HG02623 (cell line): ENCODE measurements around the gene RAB26.

ENCODE experiments used
- ATAC-seq: cut with Tn5 transposase; IDR thresholded peaks from one replicate; pipeline ENCODE4 v1.9.1; 2021; ENCODE audit warnings: moderate library complexity; ENCODE audit not compliant: unreplicated experiment

RAB26 gene

DNA sequence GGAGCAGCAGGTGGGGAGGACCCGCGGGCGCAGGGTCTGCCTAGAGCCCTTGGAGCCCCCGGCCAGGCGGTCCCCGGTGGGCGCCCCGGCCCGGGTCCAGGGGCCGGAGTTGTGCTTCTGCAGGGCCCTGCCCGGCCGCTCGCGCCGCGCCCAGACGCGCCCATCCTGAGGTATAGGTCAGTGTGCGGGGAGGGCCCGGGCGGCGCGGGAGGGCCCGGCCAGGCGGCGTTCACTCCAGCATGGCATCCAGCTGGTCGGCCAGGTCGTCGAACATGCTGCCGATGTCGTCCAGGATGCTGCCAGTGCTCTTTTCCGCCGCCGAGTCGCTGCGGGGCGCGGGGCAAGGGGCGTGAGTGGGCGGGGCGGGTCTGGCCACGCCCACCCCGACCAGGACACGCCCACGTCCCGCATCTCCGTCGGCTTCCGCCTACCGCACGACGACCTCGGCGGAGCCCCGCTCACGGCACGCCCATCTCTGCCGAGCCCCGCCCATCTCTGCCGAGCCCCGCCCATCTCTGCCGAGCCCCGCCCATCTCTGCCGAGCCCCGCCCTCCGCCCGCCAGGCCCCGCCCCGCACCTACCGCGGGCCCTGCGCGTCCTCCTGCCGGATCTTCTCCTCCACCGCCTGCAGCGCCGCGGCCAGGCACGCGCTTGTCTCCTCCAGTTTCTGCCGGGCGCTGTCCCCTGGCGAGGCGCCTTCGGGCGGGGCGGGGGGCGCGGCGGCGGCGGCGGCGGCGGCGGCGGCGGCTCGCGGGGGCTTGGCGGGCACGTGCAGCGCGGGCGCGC lies 30.1 kb downstream of the RAB26 start:
- ATAC-seq: no peak

DNA sequence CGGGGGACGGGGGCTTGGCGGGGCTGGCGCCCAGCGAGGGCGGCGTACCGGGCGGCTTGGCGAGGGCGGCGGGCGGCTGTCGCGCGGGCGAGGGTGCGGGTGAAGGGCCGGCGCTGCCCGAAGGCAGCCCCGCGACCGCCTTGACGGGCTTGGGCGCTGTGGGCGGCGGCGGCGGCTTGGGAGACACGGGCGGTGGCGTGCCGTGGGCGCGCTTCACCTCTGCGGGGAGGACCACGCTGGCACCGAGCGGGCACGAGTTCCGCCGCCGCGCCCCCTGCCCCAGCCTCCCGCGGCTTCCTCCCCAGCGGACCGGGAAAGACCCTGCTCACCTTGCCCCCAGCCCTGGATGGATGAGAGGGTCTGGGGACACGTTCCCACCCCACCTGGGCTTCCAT lies 30.7 kb downstream of the RAB26 start:
- ATAC-seq: no peak

DNA sequence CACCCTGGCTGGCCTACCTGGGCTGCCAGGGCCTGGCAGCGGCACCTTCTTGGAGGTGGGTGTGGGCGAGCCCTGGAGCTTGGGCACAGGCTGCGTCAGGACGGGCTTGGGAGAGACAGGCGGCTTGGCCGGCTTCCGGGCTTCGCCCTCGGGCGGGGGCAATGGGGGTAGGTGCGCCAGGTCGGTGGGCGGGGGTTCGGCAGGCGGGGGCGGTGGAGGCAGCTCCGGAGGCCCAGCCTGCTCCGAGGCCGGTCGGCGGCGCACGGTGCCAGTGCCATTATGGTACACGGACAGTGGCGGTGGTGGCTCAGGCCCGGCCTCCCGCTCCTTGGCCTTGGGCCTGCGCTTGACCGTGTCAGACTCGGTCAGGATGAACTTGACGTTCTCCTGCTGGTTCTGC lies 31.2 kb downstream of the RAB26 start:
- ATAC-seq: no peak

DNA sequence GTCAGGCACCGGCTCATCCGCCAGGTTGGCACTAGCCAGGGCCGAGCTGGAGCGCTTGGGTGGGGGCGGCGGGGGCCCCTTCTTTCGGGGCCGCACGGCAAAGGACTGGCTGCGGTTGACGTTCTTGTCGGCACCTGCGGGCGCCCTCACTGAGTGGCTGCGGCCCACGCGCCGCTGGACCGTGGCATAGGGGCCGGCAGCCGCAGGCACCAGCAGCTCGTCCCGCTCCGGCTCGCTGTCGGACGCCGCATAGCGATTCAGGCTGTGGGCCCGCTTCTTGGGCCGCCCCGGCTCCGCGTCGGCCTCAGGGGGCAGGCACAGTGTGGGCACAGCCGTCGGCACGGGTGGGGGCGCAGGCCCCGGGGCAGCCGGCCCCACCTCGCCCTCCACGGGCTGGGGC lies 32.0 kb downstream of the RAB26 start:
- ATAC-seq: no peak

DNA sequence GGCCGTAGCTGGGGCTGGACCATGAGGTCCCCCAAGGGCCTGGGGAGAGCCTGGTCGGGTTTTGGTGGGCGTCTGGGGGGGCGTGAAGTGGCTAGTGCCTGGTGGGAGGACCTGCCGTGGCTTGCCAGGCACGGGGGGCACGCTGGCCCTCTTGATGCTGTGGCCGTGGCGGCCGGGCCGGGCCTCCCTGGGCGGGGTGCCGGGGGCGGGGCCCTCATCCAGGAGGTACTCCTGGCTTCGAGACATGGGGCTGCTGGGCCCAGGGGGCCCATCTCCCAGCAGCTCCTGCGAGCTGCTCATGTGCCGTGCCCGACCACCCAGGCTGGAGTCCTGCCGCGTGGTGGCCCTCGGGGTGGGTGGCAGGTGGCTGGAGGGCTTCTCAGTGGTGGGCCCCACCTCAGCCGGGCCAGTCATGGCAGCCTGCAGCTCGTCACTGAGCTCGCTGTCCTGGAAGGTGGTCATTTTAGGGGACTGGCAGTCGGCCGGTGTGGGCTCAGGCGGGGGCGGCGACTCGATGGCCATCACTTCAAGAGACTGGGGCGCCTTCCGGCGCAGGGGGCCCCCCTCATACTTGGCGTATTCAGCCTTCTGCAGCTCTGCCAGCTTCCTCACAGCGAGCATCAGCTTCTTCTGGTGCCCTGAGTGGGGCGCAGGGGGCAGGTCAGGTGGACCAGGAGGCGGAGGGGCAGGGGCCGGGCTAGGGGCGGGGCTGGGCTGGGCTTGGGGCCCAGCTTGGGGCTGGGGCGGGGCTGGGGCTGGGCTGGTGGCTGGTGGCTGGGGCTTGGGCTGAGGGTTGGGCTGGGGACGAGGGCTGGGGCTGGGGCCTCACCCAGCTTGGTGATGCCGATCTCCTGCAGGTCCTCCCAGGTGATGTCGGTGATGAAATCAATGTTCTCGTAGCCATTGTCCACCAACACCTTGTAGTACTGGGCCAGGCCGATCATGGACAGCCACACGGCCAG lies 32.8 kb downstream of the RAB26 start:
- ATAC-seq: no peak

DNA sequence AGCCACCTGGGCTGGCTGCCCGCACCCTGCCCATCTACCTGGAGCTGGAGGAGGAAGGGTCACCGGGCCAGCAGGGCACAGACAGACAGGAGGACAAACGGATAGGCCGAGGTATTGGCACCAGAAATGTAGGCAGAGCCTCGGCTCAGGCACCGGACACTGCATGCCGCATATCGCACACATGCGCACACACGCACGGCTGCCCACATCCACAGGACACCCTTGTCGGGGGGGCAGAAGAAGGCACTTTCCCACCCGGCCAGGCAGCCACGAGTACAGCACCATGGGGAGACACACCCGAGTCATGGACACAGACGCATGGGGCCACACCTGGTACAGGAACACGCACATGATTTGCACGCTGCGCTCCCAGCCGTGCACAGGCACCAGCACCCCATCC lies 33.5 kb downstream of the RAB26 start:
- no peak for ATAC-seq

DNA sequence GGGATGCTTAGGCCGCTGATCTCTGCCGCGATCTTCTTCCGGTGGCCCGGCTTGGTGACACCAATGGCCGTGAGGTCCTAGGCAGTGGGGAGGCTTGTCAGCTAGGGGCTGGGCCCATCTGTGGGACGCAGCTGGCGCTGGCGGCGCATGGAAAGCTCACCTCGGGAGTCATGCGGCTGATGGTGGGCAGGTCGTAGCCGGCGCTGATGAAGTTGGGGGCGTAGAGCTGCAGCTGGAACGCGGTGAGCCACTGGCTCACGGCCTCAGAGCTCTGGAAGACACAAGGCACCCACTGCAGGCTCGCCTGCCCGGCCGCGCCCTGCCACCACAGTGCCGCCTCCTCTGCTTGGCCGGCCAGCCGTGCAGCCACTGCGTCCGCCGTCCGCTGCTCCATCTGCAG lies 35.2 kb downstream of the RAB26 start:
- no peak for ATAC-seq

DNA sequence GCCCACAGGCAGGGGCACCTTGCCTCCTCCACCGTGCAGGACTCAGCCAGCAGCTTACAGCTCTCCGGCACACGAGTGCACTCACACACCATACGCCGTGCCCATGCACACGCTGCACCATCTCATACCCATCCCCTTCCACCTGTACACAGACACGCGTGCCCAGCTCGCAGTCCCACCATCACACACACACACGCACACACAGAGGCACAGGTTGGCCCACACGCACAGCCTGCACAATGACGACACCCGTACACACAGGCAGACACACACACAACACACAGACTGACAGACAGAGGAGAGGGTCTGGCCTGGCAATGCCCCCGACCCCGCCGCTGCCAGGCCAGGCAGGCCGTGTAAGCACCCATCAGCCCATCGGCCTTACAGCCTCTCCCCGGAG lies 35.9 kb downstream of the RAB26 start:
- ATAC-seq: no peak

DNA sequence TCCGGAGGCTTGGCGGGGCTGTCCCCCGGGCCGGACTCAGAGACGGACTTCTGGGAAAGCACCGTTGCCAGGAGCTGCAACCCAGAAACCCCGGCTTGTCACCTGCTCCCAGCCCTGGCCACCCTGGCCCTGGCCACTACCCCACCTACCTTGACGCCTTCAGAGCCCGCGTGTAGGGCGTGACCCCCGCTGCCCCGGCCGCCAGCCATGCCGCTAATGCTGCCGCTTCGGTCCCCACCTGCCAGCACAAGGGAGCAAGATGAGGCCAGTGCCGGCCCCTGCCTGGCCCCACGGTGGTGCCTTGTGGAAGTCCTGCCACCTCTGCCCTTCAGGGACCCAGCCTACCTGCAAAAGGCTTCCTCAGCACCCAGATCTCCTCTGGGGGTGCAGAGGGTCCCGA lies 36.5 kb downstream of the RAB26 start:
- no peak for ATAC-seq

DNA sequence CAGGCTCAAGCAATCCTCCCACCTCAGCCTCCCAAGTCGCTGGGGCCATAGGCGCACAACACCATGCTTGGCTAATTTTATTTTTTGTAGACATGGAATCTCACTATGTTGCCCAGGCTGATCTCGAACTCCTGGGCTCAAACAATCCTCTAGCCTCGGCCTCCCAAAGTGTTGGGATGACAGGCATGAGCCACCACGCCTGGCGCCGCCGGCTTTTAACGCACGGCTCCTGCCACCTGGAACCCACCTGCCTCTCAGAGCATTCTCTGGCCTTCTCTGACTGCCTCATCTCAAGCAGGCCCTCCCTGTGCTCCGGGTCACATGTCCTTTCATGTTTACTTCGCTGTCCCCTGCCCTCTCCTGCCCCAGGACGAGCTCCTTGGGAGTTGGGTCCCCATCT lies 37.6 kb downstream of the RAB26 start:
- no peak for ATAC-seq

DNA sequence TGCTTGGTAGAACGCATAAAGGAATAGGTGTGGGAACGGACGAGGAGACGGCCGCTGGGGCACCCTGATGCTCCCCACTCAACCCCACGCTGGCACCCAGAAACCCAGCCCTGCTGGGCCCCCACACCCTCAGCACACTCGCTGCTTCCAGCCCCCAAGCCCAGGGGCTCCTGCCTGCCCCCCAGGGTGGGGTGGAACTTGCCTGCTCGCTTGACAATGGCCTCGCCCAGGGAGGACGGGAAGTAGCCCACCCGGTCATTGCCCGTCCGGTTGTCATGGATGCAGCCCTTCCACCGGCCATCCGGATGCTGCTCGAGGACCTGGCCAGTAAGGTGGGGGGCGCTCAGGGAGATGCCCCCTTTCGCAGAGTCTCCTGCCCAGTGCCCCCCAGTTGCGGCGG lies 38.1 kb downstream of the RAB26 start:
- ATAC-seq: no peak

DNA sequence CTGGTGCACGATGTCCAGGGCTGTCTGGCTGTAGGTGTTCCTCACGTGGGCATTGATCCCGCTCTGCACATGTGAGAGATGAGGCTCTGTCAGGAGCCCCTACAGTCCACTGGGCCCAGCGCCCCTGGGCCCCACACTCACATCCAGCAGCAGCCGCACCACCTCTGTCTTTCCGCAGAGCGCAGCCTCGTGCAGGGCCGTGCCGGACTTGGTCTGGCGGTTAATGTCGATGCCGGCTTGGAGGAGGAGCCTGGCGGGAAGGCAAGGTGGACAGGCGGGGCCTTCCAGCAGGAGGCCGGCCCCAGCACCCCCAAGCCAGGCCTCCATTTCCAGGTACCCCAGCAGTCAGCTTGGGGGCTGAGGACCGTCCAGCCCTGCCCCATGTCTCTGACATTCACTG lies 38.8 kb downstream of the RAB26 start:
- no peak for ATAC-seq

DNA sequence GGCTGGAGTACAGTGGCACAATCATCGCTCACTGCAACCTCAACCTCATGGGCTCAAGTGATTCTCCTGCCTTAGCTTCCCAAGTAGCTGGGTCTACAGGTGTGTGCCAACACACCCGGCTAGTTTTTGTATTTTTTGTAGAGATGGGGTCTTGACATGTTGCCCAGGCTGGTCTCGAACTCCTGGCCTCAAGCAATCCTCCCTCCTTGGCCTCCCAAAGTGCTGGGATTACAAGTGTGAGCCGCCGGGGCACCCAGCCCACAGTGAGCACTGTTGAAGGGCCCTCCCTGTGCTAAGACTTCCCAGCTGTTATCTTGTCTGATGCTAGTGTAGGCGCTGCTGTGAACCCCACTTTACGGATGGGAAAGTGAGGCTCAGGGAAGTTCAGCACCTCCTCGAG lies 40.0 kb downstream of the RAB26 start:
- no peak for ATAC-seq

DNA sequence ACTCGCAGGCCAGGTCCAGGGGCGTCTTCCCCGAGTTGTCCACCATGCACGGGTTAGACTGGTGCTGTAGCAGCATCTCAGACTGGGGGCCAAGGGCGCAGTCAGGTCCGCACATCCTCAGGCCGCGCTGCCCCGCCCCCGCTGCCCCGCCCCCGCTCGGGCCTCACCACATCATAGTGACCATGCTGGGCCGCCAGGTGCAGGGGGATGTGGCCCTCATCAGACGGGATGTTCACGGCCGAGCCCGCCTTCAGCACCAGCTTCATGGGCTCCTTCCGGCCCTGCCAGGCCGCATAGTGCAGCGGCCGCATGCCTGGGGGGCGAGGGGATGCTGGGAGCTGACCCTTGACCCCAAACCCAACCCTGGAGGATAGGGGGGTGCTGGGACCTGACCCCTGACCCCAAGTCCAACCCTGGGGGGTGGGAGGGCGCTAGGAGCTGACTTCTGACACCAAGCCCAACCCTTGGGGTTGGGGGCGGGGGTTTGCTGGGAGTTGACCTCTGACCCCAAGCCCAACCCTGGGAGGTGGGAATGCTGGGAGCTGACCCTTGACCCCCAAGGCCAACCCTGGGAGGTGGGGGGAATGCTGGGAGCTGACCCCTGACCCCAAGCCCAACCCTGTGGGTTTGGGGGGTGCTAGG lies 40.9 kb downstream of the RAB26 start:
- ATAC-seq: no peak

DNA sequence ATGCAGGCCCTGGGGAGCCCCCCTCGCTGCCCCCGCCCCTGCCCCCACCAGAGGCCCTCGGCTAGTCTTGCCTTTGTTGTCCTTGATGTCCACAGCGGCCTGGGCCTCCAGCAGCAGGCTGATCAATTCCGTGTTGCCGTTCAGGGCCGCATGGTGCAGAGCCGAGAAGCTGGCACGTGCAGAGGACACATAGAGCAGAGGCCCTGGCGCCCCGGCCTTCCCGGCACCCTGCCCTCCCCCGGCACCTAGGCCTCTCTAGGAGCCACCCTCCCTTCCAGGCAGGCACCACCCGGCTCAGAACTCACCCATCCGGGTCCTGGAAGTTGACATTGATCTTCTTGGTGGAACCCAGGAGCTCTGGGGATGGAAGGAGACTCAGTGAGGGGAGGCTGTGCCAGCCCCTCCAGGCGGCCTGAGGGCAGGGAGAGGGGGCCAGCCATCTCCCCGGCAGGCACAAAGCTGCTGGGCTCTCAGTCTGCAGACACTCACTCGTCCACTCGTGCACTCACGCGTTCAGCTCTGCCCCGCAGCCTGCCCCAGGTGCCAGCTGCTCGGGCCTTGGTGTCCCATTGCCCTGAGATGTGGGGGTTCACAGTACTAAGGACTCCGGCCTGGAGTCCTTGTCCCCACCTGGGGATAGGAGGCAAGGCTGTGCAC lies 41.7 kb downstream of the RAB26 start:
- ATAC-seq: no peak

DNA sequence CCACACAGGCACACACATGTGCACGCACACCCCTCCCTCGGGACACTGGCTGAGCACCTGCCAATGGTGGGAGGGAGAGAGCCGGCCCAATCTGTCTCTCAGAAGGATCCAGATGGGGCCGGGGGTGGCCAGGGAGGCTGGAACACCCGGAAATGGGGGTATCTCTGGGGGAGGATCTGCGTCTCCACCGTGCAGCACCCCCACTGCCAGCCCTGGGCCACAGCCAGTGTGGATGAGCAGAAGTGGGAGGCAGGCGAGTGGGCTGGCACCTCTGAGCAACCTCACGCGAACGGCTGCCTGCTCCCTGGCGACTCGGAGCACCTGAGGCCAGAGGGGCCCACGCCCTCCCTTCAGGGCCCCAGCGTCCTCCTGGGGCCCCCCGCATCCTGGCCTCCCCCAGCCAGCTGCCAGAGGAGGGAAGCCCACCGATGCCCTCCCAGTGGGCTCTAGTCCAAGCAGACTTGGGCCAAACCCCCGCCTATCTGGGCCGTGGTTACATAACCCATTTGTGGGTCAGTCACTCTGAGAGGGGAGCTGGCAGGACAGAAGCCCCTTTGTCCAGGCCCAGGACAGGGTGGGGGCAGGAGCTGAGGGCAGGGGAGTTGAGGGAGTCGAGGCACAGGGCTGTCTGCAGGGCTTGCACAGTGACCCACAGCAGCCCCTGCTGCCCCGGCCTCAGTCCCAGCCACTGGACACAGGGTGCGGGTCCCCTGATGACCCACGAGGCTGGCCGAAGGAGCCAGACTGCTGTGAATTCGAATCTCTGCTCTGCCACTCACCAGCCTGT lies 42.4 kb downstream of the RAB26 start:
- no peak for ATAC-seq

DNA sequence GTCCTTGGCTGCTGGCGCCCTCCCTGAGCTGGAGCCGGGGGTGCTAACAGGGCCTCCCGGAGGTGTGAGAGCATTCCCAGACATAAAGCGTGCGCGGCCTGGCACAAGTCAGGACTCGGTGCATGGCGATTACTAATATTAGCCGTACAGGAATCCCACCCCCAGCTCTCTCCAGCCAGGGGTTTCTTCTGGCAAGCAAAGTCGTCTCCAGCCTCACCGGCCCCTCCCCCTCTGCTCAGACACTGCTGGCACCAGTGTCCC lies 43.0 kb downstream of the RAB26 start:
- no peak for ATAC-seq

DNA sequence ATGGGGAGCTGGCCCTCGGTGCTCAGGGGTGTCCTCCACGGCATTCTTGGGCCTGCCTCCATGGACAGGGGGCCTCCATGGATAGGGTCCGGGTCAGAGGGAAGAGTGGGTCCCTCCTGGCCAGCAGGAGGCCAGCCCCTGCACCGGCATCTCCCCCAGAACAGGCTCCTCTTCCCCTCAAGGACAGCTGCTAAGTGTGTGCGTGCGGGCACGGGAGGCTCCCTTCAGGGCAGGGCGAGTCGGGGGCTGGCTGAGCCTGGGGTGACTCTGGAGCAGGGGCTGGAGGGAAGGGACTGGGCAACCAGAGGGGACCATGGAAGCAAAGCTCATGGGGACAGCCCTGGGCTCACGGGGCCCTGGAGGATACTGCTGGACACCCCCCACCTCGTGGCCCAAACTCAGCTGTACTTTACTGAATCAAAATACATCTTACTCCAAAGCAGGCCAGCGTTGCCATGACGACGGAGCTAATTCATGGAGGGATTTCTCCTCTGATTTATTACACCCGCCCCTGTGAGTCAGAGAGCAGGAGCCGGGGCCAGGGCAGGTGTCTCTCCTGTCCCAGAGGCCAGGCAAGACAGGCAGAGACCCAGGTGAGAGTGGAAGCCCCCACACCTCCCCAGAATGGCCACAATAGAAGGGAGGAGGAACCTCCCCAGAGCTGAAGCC lies 45.9 kb downstream of the RAB26 start:
- ATAC-seq: no peak

DNA sequence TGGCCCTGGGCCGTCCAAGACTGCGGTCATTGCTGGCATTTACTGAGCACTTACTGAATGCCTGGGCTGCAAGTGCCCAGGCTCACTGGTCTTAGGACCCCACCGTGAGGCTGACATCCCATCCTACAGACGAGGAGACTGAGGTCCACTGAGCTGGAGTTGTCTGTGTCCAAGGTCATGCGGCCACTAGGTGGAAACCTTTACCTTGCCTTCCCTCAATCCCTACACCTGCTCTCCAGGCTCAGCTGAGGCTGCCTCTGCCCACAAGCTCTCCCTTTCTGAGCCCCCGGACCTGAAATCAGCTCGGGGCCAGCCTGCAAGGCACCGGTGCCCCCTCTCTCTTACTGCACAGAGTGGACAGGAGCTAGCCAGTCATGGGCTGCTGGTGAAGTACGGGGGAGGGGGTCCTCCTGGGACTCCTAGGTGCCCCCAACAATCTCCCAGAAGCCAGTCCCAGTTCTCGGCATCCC lies 46.5 kb downstream of the RAB26 start:
- ATAC-seq: no peak
